ENCODE measurements around the gene MAP3K2.
"Not testable (repeated sequence)": the region's sequence is repeated elsewhere in the genome, so short reads cannot be mapped to it uniquely, and the experiment has no call there.

MAP3K2 gene

DNA sequence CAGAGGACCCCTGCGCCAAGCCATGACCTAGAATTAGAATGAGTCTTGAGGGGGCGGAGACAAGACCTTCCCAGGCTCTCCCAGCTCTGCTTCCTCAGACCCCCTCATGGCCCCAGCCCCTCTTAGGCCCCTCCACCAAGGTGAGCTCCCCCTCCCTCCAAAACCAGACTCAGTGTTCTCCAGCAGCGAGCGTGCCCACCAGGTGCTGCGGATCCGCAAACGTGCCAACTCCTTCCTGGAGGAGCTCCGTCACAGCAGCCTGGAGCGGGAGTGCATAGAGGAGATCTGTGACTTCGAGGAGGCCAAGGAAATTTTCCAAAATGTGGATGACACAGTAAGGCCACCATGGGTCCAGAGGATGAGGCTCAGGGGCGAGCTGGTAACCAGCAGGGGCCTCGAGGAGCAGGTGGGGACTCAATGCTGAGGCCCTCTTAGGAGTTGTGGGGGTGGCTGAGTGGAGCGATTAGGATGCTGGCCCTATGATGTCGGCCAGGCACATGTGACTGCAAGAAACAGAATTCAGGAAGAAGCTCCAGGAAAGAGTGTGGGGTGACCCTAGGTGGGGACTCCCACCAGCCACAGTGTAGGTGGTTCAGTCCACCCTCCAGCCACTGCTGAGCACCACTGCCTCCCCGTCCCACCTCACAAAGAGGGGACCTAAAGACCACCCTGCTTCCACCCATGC is 33.5 kb upstream of the MAP3K2 start:
- no peak for DNase-seq (ENCODE audit: low read depth)

DNA sequence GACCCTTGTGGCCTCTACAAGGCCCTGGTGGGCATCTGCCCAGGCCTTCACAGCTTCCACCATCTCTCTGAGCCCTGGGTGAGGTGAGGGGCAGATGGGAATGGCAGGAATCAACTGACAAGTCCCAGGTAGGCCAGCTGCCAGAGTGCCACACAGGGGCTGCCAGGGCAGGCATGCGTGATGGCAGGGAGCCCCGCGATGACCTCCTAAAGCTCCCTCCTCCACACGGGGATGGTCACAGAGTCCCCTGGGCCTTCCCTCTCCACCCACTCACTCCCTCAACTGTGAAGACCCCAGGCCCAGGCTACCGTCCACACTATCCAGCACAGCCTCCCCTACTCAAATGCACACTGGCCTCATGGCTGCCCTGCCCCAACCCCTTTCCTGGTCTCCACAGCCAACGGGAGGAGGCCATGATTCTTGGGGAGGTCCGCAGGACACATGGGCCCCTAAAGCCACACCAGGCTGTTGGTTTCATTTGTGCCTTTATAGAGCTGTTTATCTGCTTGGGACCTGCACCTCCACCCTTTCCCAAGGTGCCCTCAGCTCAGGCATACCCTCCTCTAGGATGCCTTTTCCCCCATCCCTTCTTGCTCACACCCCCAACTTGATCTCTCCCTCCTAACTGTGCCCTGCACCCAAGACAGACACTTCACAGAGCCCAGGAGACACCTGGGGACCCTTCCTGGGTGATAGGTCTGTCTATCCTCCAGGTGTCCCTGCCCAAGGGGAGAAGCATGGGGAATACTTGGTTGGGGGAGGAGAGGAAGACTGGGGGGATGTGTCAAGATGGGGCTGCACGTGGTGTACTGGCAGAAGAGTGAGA is 32.5 kb upstream of the MAP3K2 start:
- no peak for DNase-seq (ENCODE audit: low read depth)

DNA sequence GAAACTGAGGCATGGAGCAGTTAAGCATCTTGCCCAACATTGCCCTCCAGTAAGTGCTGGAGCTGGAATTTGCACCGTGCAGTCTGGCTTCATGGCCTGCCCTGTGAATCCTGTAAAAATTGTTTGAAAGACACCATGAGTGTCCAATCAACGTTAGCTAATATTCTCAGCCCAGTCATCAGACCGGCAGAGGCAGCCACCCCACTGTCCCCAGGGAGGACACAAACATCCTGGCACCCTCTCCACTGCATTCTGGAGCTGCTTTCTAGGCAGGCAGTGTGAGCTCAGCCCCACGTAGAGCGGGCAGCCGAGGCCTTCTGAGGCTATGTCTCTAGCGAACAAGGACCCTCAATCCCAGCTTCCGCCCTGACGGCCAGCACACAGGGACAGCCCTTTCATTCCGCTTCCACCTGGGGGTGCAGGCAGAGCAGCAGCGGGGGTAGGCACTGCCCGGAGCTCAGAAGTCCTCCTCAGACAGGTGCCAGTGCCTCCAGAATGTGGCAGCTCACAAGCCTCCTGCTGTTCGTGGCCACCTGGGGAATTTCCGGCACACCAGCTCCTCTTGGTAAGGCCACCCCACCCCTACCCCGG is 31.8 kb upstream of the MAP3K2 start:
- no peak for DNase-seq (ENCODE audit: low read depth)

DNA sequence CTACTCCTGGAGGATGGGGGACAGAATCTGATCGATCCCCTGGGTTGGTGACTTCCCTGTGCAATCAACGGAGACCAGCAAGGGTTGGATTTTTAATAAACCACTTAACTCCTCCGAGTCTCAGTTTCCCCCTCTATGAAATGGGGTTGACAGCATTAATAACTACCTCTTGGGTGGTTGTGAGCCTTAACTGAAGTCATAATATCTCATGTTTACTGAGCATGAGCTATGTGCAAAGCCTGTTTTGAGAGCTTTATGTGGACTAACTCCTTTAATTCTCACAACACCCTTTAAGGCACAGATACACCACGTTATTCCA is 31.3 kb upstream of the MAP3K2 start:
- DNase-seq (ENCODE audit: low read depth), result no peak

DNA sequence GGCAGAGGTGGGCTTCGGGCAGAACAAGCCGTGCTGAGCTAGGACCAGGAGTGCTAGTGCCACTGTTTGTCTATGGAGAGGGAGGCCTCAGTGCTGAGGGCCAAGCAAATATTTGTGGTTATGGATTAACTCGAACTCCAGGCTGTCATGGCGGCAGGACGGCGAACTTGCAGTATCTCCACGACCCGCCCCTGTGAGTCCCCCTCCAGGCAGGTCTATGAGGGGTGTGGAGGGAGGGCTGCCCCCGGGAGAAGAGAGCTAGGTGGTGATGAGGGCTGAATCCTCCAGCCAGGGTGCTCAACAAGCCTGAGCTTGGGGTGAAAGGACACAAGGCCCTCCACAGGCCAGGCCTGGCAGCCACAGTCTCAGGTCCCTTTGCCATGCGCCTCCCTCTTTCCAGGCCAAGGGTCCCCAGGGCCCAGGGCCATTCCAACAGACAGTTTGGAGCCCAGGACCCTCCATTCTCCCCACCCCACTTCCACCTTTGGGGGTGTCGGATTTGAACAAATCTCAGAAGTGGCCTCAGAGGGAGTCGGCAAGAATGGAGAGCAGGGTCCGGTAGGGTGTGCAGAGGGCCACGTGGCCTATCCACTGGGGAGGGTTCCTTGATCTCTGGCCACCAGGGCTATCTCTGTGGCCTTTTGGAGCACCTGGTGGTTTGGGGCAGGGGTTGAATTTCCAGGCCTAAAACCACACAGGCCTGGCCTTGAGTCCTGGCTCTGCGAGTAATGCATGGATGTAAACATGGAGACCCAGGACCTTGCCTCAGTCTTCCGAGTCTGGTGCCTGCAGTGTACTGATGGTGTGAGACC is 30.7 kb upstream of the MAP3K2 start, which contains the start of gene PROC:
Gene PROC (plus strand): TSS at position 128 of the 812 bp plus-strand sequence. CDS start 1,516 bp downstream, outside the sequence.
- DNase-seq (ENCODE audit: low read depth), result no peak

DNA sequence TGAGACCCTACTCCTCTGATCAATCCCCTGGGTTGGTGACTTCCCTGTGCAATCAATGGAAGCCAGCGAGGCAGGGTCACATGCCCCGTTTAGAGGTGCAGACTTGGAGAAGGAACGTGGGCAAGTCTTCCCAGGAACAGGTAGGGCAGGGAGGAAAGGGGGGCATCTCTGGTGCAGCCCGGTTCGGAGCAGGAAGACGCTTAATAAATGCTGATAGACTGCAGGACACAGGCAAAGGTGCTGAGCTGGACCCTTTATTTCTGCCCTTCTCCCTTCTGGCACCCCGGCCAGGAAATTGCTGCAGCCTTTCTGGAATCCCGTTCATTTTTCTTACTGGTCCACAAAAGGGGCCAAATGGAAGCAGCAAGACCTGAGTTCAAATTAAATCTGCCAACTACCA is 29.6 kb upstream of the MAP3K2 start:
- DNase-seq (ENCODE audit: low read depth), result no peak

DNA sequence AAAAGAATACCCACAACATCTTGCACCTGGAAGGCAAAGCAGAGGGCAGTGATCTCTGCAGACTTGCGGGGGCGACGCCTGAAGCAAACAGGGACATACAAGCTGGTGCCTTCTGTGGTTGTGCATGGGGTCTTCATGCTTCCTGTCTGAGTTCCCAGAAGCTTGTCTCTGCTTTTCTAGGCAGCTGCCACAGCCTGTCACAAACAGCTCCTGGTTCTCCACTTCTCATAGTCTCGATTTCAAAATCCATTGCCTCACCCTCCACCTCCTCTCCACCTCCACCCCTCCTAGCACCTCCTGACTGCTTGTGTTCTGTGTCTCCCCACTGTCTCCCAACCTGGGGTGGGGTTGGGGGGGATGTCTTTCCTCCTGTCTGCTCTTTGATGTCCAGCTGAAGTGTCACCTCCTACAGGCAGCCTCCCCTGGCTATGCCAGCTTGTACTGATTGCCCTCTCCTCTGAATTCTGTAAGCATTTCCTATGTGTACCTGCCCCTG is 28.8 kb upstream of the MAP3K2 start:
- no peak for DNase-seq (ENCODE audit: low read depth)

DNA sequence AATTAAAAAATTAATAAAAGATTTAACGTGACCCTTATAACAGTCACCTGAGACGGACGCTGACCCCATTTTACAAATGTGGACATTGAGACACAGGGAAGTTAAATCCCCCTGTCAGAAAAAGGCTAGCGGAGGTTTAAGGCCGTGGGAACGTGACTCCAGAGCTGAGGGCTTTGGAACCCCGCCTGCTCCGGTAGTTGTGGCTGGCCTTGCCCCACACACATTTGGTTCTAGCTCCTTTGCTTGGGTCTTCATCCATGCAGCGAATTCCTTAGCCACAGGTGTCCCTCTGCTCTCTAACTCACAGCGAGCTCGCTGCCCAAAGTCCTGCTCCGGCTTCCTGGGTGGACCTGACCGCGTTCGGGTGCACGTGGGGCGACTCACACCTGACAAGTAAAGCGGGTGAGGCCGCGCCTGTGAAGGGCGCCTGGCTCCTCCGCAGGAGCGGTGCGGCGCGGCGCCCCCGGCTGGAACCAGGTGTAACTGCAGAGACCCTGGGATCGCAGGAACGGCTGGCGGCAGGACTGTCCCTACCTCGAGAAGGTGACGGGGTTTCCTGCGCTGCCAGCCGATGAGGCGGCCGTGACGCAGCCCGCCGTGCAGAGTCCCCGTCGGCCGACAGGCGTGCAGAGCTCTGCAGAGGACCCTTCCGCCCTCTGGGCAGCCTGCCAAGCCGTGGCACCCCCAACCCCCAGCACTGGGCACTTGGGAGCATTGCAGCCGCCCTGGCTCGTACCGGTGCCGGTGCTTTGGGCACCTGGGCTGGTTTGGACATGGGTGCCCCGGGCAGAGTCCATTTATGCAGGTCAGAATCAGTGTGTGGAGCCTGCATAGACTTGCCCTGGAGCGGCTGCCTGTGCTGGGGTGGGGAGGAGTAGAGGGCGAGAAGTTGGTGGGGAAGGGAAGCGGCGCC is 28.1 kb upstream of the MAP3K2 start:
- DNase-seq (ENCODE audit: low read depth), result peak; percentile 75

DNA sequence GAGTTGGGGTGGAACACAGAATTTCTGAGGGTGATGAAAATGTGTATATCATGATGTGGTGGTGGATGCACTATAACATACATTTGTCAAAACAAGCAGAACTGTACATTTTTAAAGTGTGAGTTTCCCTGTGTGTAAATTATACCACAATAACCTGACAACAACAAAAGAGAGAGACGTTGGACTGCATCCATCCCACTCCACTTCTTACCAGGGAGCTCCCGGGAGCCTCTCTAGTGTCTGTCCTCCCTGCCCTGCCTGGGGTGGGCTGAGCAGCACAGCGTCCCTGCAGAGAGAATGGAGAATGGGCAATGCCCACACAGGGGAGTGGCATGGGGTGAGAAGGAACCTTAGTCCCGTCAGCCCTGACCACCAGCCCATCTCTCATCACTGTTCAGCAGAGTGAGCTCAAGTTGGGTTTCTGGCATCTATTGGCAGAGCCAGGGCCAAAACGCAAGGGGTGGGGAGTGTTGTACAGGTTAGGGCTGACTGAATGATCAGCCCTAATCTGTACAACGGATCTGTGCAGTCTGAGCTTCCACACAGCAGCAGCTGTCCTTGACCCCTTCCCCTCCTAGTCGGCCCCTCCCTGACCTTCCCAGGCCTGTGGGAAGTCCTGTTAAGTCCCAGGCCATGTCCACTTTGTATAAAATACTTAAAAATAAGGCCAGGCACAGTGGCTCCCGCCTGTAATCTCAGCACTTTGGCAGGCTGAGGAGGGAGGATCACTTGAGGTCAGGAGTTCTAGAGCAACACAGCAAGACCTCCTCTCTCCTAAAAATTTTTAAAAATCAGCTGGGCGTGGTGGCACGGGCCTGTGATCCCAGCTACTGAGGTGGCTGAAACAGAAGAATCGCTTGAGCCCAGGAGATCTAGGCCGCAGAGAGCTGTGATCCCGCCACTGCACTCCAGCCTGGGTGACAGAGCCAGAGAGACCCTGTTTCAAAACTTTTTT is 27.1 kb upstream of the MAP3K2 start:
- DNase-seq (ENCODE audit: low read depth), result no peak

DNA sequence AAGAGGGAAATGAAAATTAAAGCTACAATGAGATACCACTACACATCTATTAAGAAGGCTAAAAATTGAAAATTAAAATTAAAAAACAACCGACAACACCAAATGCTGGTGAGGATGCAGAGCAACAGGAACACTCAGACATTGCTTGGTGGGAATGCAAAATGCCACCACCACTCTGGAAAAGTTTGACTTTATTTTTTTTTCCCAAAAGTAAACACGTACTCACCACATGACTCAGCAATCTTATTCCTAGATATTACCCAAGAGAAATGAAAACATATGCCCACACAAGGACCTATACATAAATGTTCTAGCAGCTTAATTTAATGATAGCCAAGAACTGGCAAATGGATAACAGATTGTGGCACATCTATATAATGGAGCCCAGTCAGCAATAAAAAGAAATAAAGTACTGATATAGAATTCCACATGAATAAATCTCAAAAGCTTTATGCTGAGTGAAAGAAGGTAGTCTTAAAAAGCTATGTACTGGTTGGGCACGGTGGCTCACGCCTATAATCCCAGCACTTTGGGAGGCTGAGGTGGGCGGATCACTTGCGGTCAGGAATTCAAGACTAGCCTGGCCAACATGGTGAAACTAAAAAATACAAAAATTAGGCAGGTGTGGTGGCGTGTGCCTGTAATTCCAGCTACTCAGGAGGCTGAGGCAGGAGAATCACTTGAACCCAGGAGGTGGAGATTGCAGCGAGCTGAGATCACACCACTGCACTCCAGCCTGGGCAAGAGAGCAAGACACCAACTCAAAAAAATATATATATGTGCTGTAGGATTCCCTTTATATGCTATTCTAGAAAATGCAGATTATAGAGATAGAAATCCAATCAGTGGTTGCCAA is 26.2 kb upstream of the MAP3K2 start:
- DNase-seq (ENCODE audit: low read depth), result no peak

DNA sequence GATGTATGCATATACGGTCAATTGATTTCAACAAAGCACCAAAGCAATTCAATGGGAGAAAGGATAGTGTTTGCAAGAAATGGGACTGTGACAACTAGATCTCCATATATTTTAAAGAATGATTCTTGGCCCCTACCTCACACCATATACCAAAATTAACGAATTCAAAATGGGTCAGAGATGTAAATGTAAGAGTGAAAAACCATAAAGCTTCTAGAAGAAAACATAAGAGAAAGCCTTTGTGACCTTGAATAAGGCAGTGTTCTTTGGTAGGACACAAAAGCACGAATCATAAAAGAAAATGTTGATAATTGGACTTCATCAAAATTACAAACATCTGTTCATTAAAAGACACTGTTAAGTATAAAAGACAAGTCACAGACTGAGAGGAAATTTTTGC is 25.4 kb upstream of the MAP3K2 start:
- DNase-seq (ENCODE audit: low read depth), result no peak

DNA sequence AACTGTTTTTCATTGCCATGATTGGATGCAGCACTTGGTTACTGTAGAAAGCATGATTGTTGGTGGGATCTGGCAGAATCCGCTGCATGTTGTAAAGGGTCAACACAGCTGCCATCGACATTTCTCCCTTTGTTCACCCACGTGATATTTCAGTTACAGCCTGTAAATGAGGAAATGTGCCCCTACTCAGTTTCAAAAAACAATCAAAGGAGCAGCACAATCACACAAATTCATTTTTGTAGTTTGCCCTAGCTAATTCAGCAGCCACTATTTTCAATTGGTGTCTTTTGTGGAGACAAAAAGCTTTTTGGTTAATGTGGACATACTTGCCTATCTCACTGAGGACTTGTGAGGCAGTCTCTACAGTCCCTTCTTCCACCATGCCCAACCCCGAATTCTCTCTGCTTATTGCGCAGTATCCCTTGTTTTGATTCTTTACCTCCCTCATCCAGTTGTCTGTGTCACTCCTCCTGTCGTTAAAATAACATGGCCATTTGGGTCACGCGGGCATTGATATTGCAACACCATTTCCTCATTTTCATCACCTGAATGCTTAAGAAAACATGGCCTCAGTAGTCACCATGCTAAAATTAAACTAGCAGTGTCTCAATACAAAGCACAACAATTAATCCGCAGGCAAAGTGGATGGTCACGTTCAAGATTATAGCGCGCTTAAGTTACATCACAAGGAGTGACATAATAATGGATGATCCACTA is 24.0 kb upstream of the MAP3K2 start:
- DNase-seq (ENCODE audit: low read depth), result no peak

DNA sequence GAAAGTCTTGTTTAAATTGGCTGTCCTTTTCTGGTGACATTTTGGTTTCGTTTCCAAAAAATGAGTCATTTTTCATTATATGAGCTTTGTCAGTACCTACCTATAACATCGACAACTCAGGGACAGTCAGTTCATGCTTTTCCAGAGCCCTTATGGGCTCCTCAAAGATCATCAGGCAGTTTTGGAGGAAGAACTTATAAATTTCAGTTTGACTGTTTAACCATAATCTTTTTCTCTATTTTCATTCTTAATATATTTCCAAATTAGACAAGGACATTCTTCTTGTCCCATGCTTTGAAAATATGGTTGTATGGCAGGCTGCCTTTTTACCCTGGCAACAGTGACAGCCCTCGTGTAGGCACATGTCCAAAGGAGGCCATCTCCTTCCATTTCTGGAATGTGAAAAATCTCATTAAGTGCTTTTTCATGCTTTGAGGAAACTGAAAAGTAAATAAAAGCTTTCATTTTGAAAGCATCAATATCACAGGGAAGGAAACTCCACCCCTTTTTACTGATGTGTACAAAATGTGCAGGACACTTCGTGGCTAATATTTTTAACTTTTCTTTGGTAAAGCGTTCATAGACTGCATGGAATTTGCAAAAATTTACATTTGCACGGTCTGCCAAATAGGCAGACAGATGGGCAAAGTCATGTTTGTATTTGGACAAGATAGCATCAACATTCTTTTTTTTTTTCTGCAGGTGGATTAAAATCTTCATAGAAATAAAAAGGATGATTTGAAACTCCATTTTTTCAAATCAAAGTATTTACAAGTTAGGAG is 23.3 kb upstream of the MAP3K2 start:
- DNase-seq (ENCODE audit: low read depth), result no peak

DNA sequence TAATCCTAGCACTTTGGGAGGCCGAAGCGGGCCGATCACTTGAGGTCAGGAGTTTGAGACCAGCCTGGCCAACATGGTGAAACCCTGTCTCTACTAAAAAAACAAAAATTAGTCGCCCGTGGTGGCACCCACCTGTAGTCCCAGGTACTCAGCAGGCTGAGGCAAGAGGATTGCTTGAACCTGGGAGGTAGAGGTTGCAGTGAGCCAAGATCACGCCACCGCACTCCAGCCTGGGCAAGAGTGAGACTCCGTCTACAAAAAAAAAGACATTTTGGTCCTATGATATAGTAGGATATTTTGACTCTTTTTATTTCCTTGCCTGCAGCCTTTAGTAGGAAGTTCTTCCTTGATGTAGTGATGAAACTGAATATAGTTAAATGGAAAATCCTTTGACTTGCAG is 21.9 kb upstream of the MAP3K2 start:
- not testable (repeated sequence) for DNase-seq (ENCODE audit: low read depth)

DNA sequence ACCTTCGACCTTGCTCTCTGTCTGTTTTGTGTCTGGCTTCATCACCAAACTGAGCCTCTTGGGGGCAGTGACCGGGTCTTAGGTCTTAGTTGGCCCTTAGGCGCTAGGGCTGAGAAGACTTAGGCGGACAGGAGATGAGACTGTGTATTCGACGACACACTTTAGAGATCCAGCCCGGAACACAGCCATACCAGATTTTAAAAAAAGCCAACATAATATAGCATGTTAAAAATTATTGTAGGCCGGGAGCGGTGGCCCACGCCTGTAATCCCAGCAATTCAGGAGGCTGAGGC is 21.0 kb upstream of the MAP3K2 start:
- DNase-seq (ENCODE audit: low read depth), result no peak

DNA sequence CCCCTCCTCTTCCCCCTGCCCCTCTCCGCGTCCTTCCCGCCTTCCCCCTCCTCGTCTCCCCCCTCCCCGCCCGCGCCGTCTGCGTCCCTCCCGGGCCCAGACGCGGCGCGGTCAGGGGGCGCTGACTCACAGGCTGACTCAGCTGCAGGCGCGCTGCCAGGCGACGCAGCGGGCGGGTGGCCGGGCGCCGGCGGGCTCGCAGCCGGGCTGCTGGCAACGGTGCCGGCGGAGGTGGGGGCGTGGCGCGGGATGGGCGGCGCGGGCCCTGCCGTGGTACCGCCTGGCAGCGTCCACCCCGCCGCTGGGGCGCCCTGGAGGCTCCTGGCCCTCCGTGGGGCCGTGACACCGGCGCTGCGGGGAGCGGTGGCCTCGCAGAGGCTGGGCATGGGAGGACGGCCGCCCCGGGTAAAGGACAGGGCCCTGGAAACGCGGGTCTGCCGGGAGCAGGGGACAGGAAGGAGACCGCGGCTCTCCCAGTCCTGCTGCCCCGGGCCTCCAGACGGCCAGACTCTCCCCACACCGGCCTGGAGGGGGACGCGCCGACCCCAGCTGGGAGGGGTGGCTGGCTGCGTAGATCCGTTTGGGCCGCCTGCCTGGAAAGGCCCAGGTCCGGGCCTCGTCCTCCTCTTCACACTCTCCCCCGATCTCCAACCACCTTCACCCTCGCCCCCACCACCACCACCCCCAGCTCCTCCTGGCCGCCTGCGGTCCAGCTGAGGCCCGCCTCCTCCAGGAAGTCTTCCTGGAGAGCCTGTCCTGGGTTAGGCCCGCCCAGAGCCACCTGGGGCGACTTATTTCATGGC is 20.4 kb upstream of the MAP3K2 start:
- DNase-seq (ENCODE audit: low read depth), result peak; percentile 91

DNA sequence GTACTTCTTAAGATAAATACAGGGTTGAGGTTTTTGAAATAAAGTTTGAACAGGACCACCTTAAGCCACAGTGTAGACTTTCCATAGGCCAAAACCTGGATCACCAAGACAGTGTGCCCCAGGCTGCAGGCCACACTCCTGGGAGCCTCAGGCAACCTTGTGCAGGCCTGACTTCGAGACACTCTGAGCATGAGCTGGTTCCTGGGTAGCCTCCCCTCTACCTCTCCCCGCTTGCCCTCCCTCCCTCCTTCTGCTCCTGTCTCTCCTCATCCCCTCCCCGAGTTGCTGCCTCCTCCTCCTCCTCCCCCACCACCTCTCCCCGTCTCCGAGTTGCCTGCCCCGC is 19.9 kb upstream of the MAP3K2 start:
- DNase-seq (ENCODE audit: low read depth), result no peak

All from stimulated activated CD4-positive, alpha-beta T cell treated with anti-CD3 and anti-CD28 coated beads, Interleukin-2, amount 100 ng/mL, for 4 hours (primary cell).